ENCODE measurements around the gene MAP3K5. TPM values are rescaled to one million over a fixed set of nuclear protein-coding genes. Genes with fewer than 3 reads are reported as not detected.

The MAP3K5 gene, protein sequence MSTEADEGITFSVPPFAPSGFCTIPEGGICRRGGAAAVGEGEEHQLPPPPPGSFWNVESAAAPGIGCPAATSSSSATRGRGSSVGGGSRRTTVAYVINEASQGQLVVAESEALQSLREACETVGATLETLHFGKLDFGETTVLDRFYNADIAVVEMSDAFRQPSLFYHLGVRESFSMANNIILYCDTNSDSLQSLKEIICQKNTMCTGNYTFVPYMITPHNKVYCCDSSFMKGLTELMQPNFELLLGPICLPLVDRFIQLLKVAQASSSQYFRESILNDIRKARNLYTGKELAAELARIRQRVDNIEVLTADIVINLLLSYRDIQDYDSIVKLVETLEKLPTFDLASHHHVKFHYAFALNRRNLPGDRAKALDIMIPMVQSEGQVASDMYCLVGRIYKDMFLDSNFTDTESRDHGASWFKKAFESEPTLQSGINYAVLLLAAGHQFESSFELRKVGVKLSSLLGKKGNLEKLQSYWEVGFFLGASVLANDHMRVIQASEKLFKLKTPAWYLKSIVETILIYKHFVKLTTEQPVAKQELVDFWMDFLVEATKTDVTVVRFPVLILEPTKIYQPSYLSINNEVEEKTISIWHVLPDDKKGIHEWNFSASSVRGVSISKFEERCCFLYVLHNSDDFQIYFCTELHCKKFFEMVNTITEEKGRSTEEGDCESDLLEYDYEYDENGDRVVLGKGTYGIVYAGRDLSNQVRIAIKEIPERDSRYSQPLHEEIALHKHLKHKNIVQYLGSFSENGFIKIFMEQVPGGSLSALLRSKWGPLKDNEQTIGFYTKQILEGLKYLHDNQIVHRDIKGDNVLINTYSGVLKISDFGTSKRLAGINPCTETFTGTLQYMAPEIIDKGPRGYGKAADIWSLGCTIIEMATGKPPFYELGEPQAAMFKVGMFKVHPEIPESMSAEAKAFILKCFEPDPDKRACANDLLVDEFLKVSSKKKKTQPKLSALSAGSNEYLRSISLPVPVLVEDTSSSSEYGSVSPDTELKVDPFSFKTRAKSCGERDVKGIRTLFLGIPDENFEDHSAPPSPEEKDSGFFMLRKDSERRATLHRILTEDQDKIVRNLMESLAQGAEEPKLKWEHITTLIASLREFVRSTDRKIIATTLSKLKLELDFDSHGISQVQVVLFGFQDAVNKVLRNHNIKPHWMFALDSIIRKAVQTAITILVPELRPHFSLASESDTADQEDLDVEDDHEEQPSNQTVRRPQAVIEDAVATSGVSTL (N-terminal part only)
- 30.7 and 46.6 TPM in 2 replicates for total RNA-seq

DNA sequence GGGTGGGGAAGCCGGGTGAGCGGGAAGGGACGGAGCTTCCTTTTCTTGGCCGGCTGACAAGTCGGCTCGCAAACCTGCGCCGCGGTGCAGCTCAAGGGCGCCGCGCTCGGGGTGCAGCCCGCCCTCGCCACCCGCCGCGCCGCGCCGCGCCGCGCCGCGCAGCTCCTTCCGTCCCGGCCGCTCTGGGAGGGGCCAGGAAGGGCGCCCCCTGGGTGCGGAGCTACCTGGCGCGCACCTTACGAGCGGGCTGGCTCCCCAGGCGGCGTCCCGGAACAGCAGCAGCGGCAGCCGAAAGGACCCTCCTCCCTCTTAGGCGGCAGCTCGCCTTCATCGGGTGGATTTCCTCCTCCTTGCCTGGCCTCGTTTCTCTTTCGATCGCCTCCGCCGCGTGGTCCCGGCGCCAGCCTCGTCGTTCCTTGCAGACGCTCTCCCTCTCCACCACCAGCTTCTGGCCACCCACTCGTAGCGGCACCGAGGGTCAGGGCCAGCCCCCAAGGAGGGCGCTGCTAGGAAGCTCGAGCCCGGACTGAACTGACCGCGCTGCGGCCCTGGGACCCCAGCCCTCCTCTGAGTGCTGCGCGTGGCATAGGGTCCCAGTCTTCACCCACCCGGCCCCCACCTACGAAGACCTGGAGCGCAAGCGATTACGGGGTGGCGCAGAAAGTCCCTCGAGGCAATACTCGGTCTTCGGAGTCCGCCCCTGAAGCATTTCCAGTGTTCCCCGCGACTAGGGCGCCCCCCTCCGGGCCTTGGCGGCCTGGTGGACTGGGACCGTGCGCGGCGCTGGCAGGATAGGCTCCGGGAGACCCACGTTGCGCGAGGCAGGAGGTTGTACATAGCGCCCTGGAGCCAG lies at the start of gene MAP3K5:
MAP3K5 (minus strand) TSS at position 68 of the 853 bp plus-strand sequence. CDS start 320 bp downstream, outside the sequence.

DNA sequence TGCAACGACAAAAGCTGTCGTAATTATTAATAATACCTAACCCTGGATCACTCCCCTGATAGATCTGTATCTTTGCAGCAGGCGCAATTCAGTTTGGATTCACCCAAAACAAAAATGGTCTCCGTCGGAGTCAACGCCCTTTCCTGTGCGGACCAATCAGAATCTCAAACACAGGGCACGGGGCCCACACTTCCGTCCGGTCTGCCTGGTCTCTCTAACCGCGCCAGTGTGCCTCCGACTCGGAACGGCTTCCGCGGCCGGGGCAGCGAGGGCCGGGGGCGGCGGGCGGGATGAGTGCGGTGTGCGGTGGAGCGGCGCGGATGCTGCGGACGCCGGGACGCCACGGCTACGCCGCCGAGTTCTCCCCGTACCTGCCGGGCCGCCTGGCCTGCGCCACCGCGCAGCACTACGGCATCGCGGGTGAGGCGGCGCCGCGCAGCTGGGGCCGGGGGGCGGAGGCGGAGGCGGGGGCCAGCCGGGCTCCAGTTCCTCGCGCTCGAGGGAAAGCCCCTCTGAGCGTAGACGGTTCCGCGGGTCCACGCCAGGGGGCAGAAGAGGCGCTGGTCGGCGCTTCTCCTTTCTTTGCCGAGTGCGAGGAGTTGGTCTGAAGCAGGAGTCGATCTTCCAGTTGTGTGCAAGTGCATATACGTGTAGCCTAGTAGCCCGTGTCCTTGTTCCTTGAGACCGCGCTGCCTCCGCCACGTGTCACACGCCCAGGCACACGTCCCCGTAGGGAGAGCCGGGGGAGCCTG lies 30.3 kb upstream of the MAP3K5 start, which contains the start of gene PEX7:
PEX7 (plus strand) TSS at position 217 of the 752 bp plus-strand sequence; CDS start at position 291, 74 bp downstream.

DNA sequence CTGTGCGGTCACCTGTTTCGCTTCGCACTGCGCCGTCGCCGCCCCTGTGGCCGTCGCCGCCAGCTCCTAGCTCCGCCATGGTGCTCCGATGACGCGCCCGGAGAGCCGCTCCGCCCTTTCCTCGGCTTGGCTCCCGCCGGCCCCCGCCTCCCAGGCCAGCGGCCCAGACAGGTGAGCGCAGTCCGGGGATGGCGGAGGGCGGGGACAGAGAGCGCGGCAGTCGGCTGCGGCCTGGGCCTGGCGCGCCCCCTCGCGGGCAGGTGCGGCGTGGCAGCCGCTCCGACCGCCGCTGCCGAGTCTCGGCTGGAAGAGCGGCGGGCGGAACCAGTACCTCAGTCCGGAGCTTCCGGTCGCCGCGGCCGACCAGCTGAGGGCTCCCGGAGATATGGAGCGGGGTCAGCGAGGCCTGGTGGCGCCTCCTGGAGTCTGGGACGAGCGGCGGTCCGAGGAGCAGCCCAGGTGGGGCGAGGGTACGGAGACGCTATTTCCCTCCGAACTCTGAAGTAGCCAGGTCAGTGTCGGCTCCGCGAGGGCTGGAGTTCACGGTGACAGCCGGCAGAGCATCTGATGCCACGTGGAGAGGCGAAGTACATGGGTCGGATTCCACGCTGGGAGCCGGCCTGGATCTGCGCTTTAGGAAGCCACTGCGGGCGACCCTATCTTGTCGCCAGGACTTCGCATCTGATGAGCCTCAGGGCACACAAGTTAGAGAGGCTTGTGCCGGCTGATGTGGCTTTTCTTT lies 241.8 kb downstream of the MAP3K5 start, which contains the start of gene MAP7:
MAP7 (minus strand) TSS at position 93 of the 742 bp plus-strand sequence; CDS start at position 79, 14 bp downstream.

Other genes with a start within 250 kb of the MAP3K5 start
- gene MAP7, start 242.1 kb downstream of the MAP3K5 start, total RNA-seq: 0.58 and 2.0 TPM in 2 replicates
- gene PEX7, start 30.1 kb upstream of the MAP3K5 start, total RNA-seq: 12.7 and 18.2 TPM in 2 replicates
- not detected in 2 replicates for gene SLC35D3, start 129.8 kb upstream of the MAP3K5 start, total RNA-seq